22Rv1 (cell line): Measurements from ENCODE around the gene ALPG.
"Not testable (repeated sequence)": the region's sequence is repeated elsewhere in the genome, so short reads cannot be mapped to it uniquely, and the experiment has no call there.

Experiments
- ZFX ChIP-seq: fragments of 450-650 bp; IDR thresholded peaks from 2 replicates; pipeline ENCODE4 v1.6.1; 2017; ENCODE audit warnings: antibody characterized with exemption, borderline replicate concordance
- TF ChIP-seq, protein P1 (sequence below): fragments of 450-650 bp; IDR thresholded peaks from 2 replicates; pipeline ENCODE4 v1.5.1; 2017; ENCODE audit warnings: mild to moderate bottlenecking

DNA sequence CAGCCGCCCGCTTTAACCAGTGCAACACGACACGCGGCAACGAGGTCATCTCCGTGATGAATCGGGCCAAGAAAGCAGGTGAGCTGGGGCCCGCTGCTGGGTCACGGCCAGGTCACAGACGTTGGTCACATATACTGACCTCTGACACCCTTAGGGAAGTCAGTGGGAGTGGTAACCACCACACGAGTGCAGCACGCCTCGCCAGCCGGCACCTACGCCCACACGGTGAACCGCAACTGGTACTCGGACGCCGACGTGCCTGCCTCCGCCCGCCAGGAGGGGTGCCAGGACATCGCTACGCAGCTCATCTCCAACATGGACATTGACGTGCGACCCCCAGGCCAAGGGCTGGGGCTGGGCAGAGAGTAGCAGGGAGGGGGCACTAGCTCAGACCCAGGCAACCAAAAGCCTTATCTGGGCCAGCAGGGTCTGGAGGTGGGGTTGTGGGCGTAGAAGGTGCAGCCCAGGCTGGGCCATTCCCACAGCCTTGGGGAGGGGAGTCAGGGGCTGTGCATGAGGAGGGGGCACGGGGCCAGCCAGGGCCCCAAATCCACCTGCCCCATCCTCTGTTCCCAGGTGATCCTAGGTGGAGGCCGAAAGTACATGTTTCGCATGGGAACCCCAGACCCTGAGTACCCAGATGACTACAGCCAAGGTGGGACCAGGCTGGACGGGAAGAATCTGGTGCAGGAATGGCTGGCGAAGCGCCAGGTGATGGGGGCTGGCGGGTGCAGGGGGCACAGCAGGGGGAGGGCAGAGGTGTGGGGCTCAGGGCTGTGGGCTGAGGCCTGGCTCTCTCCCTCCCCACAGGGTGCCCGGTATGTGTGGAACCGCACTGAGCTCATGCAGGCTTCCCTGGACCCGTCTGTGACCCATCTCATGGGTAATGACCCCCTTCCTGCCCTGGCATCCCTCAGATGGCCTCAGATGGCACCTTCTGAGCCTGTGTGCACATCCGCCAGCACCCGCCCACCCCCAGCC is 26.7 kb upstream of the ALPG start:
- TF ChIP-seq, protein P1, sequence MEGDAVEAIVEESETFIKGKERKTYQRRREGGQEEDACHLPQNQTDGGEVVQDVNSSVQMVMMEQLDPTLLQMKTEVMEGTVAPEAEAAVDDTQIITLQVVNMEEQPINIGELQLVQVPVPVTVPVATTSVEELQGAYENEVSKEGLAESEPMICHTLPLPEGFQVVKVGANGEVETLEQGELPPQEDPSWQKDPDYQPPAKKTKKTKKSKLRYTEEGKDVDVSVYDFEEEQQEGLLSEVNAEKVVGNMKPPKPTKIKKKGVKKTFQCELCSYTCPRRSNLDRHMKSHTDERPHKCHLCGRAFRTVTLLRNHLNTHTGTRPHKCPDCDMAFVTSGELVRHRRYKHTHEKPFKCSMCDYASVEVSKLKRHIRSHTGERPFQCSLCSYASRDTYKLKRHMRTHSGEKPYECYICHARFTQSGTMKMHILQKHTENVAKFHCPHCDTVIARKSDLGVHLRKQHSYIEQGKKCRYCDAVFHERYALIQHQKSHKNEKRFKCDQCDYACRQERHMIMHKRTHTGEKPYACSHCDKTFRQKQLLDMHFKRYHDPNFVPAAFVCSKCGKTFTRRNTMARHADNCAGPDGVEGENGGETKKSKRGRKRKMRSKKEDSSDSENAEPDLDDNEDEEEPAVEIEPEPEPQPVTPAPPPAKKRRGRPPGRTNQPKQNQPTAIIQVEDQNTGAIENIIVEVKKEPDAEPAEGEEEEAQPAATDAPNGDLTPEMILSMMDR: not testable (repeated sequence)
- not testable (repeated sequence) for TF ChIP-seq ZFX
